DMS 273 (cell line): ENCODE data around the gene ACER1.
A peak's percentile ranks its signal among the peaks of the same experiment; 100 is the strongest.

Source experiments
- DNase-seq: peaks from one replicate; lab custom pipeline; 2025; ENCODE audit not compliant: unreplicated experiment; lab: John Stamatoyannopoulos, UW

Gene ACER1

GRCh38 chr19:6270076-6270745 lies 63.2 kb downstream of the ACER1 start:
- no peak for DNase-seq

GRCh38 chr19:6269101-6269886 lies 64.1 kb downstream of the ACER1 start:
- no peak for DNase-seq

- no peak for DNase-seq
These were observed 65.0 kb downstream of the ACER1 start for GRCh38 chr19:6268382-6268771.

- no peak for DNase-seq
These were observed 65.6 kb downstream of the ACER1 start for GRCh38 chr19:6267552-6268381.

DNA sequence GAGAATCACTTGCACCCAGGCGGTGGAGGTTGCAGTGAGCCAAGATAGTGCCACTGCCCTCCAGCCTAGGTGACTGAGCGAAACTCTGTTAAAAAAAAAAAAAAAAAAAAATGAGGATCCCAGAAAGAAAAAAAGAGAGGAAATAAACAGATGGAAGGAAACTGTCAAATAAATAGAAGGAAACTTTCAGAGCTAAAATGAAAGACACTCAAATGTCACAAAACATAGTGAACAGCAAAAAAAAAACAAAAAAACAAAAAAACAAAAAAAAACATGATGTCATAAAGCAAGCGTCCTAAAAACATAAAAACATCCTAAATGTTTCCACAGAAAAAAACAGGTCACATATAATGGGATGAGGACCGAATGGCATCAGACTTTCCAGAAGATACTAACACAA lies 68.6 kb downstream of the ACER1 start:
- DNase-seq, result no peak

DNA sequence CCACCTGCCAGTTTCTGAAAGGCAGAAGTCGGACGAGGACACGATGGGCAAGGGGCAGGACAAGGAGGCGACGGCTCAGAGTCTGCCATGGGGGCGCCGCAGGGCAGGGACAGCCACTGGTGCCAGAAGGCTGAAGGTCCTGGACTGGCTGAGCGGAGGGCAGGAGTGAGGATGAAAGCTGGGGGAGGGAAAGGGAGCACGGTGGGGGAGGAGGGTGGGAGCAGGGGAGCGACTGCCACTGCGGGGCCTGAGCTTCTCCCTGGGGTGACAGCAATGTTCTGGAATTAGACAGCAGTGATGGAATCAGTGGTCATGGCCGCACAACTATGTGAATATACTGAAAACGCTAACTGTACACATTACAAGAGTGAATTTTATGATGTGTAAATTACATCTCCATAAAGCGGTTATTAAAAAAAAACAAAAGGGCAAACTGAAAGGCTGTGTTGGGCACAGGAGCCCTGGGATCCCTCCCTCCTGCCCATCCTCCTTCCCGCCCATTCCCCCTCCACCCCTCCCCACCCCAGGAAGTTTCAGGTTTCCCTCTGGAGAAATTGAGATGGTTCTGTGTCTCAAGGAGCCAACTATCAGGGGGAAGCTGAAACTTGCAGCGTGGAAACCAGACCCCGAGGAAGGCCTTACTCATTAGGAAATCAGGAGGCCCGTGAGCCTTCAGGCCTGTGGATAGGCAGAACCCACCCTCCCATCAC lies 69.5 kb downstream of the ACER1 start:
- no peak for DNase-seq

- DNase-seq, result no peak
These were observed 70.1 kb downstream of the ACER1 start for GRCh38 chr19:6263306-6263705.

DNA sequence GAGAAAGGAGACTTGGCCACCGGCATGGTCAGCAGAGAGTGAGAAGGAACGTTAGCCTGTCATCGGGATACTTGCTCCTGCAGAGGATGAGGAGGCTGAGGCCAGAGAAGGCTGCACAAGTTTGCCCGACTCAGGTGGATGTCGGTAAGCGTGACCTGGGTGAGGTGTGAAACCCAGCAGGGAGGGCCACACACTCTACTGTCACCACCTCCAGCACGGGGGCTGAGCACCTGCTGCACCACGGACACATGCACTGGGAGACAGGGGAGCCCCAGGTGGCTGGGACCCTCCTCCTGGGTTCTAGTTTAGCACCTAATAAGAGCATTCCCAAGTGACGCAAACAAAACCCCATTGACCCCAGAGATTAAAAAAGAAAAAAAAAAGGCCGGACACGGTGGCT lies 70.9 kb downstream of the ACER1 start:
- no peak for DNase-seq

DNA sequence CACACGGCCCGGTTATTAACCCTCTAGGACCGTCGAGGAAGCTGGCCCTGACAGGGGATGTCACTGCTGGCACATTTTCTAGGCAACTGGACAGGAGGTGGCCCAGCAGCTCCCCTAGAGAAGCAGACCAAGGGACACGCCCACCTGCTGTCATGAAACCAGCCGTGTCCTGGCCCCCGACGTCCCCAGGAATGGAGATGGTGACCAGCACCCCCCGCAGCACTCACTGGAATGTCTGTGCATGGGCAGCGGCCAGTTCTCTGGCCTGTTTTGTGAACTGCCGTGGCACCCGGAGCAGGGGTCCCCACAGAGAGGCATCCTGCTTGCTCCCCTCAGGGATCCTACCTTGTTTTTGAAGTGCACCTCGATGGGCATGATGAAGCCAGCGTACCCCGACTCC lies 71.5 kb downstream of the ACER1 start:
- no peak for DNase-seq

DNA sequence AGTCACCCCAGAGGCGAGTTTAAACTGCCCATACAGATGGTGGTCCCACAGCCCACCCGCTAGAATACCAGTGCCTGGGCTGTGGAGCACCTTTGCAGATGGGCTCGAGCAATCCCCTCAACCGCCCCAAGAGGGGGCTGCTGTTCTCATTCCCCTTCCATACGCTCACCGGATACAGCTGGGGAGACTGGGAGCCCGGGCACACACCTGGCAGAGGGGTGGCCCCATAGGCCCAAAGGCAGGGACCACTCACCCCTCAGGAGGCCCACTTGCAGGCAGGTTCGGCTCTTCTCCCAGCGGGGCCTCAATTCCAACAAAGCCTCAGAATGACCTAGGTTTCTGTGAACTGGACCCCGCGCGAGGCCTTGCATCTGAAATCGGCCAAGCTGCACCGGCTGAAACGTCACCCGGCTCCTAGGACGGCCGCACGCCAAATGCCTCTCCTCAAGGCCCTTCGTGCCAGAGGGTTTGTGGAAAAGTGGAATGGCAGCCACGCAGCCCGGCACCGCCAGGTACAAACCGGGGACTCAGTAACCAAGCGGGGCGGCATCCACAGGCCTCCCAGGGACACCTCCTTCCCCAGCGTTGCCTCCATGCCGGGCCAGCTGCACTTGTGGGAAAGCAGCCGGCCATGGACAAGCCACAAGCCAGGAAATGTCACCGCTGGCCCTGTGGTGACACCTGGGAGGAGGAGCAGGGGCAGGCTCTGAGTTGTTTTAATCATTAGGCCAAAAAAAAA lies 72.3 kb downstream of the ACER1 start:
- DNase-seq, result peak; percentile 60

DNA sequence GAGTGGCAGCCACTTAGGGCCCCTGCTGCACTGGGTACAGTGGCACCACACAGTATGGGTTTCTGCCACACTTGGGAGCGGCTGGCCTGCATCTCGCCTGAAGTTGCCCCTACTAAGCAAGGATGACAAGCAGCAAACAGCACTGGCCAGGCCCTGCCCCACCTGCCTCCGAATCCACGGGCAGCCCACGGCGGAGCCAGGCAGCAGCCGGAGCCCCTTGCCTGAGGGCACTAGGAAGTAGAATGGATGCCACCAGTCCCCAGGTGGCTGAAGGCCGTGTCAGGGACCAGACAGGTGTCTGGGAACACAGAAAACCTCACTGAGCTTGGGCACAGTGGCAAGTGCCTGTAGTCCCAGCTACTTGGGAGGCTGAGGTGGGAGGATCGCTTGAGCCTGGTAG lies 73.0 kb downstream of the ACER1 start:
- no peak for DNase-seq

GRCh38 chr19:6259312-6259861 lies 74.0 kb downstream of the ACER1 start:
- DNase-seq, result no peak

DNA sequence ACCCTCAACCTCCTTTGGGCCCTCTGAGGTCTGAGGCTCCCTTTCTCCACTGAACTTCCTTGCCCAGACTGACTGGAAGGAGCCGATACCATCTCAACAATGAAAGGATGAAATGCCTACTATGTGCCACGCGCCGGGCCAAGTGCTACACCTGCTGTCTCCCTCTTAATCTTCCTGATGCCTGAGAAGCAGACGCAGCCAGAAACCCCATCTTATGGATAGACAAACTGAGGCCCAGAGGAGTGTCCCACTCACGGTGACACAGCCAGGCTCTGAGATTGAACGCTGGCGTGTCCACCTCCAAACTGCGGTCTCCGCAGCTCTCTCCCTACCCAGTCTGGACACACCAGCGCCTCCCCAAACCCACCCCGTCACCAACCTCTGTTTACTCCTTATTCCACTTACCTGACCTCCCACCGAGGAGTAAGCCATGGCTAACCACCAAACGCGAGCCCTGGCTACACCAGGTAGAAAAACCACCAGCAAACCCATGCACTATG lies 74.5 kb downstream of the ACER1 start:
- no peak for DNase-seq
